Measurements from ENCODE around the gene OR5K2.

GRCh38 chr3:98541695-98542094, 44.2 kb downstream of the OR5K2 start:
- TF ChIP-seq POLR2A (IDR thresholded peaks at IDR 0.05): no peak
- TF ChIP-seq, protein P1, sequence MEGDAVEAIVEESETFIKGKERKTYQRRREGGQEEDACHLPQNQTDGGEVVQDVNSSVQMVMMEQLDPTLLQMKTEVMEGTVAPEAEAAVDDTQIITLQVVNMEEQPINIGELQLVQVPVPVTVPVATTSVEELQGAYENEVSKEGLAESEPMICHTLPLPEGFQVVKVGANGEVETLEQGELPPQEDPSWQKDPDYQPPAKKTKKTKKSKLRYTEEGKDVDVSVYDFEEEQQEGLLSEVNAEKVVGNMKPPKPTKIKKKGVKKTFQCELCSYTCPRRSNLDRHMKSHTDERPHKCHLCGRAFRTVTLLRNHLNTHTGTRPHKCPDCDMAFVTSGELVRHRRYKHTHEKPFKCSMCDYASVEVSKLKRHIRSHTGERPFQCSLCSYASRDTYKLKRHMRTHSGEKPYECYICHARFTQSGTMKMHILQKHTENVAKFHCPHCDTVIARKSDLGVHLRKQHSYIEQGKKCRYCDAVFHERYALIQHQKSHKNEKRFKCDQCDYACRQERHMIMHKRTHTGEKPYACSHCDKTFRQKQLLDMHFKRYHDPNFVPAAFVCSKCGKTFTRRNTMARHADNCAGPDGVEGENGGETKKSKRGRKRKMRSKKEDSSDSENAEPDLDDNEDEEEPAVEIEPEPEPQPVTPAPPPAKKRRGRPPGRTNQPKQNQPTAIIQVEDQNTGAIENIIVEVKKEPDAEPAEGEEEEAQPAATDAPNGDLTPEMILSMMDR (IDR thresholded peaks at IDR 0.05 in 4 of 5, conservative IDR thresholded peaks at IDR 0.05 in 1 of 5): no peak
